Measurements from ENCODE around the gene ANGPTL7. TPM values are rescaled to one million over a fixed set of nuclear protein-coding genes. Genes with fewer than 3 reads are reported as not detected.

Gene ANGPTL7
- total and polyA plus RNA-seq, 10 of the 15 experiments (the other 5 are each of a cell fraction or from before 2014, with no cell fraction given), result 0.09 TPM; not detected in 9

- TF ChIP-seq PBX3 (IDR thresholded peaks at IDR 0.05; ENCODE audit: insufficient replicate concordance, low read depth, low read length) (no peak), EGR1 (IDR thresholded peaks at IDR 0.05; ENCODE audit: borderline replicate concordance in 1 of 2, low read depth in 2 of 2, low read length in 2 of 2) (no peak)
Observed at GRCh38 chr1:11238311-11238710, 49.2 kb downstream of the ANGPTL7 start (continued).

- Histone ChIP-seq H3K4me1 (ENCODE audit: control insufficient read depth, insufficient read depth, low read length) (peaks cover 3% of the 10 kb centered on the region; the same call in 1 of the 2 replicates), H3K36me3 (ENCODE audit: control insufficient read depth in 2 of 2, insufficient read depth in 2 of 2, low read length in 1 of 2) (peaks cover 16 to 29% of the 10 kb centered on the region in 2 experiments), H3K27me3 (replicated peaks in 1 of 2; ENCODE audit: control insufficient read depth in 2 of 2, insufficient read depth in 2 of 2, low read length in 1 of 2) (no peaks in the 10 kb centered on the region), H3K4me2 (ENCODE audit: control insufficient read depth, insufficient read depth) (no peak overlapping the region), H3K4me3 (no peak overlapping the region), H4K20me1 (ENCODE audit: control insufficient read depth, insufficient read depth) (no peaks in the 10 kb centered on the region; the same call in 1 of the 2 replicates), H3K79me2 (ENCODE audit: control insufficient read depth, insufficient read depth, low read length) (no peaks in the 10 kb centered on the region), H3K9ac (ENCODE audit: control insufficient read depth, insufficient read depth, low read length) (no peak overlapping the region), H3K27ac (ENCODE audit: control insufficient read depth, insufficient read depth) (no peak overlapping the region), H3K9me3 (replicated peaks; ENCODE audit: control insufficient read depth, insufficient read depth, low read length) (no peaks in the 10 kb centered on the region), H2AFZ (ENCODE audit: control insufficient read depth, low read depth, low read length) (no peak overlapping the region)
- no peak for ATAC-seq
- FAIRE-seq, result no peak
- WGBS (ENCODE audit: insufficient coverage, insufficient replicate concordance, low lambda C conversion rate, missing lambda C conversion rate), result 98% methylated on average over 3 of the region's 3 CpGs
- SMC1A ChIA-PET (ENCODE audit: uncharacterized antibody, unreplicated experiment), result interaction anchor here (0.9 to 1.9 kb wide), 3 partner anchors 208 to 399 kb away, joined by 3 to 7 read pairs (median 4); no protein-coding TSS in a partner anchor
- no TSS peak for BruUV-seq (replicated peaks)
- in situ Hi-C loops (cut with MboI) (no loop called here), intact Hi-C loops (cut with micrococcal nuclease; ENCODE audit: unreplicated experiment) (no loop called here)
- POLR2A ChIA-PET, result interaction anchor here (1.2 kb wide), 1 partner anchor 37 kb away, joined by 4 read pairs; no protein-coding TSS in a partner anchor
- DNase-seq (ENCODE audit: low read depth, low spot score), result no peak
- RAD21 ChIA-PET (ENCODE audit: unreplicated experiment), result interaction anchor here (2.1 kb wide), 1 partner anchor 398 kb away, joined by 6 read pairs; no protein-coding TSS in a partner anchor
- TF ChIP-seq POU2F2 (IDR thresholded peaks at IDR 0.05; ENCODE audit: borderline replicate concordance, low read depth, low read length) (no peak), NR2F1 (conservative IDR thresholded peaks at IDR 0.05) (no peak), CHD4 (IDR thresholded peaks at IDR 0.05) (no peak), ZNF24 (IDR thresholded peaks at IDR 0.05) (no peak), SIX5 (IDR thresholded peaks at IDR 0.05; ENCODE audit: low read depth, low read length, severe bottlenecking) (no peak), SREBF2 (IDR thresholded peaks at IDR 0.05; ENCODE audit: low read length) (no peak), ZNF207 (IDR thresholded peaks at IDR 0.05; ENCODE audit: borderline replicate concordance) (no peak), RUNX3 (IDR thresholded peaks at IDR 0.05; ENCODE audit: low read length) (no peak), MYC (IDR thresholded peaks at IDR 0.05; ENCODE audit: insufficient read depth, insufficient read length, insufficient replicate concordance, low read length, severe bottlenecking) (no peak), MXI1 (IDR thresholded peaks at IDR 0.05; ENCODE audit: low read depth, low read length) (no peak), NFIC (IDR thresholded peaks at IDR 0.05; ENCODE audit: low read depth, low read length) (no peak), TCF12 (IDR thresholded peaks at IDR 0.05; ENCODE audit: low read depth, low read length) (no peak), KDM1A (IDR thresholded peaks at IDR 0.05; ENCODE audit: borderline replicate concordance) (no peak), RCOR1 (conservative IDR thresholded peaks at IDR 0.05; ENCODE audit: low read depth, low read length) (no peak), CTCF (IDR thresholded peaks at IDR 0.05 in 2 of 3, conservative IDR thresholded peaks at IDR 0.05 in 1 of 3; ENCODE audit: control insufficient read depth in 2 of 3, extremely low read depth in 1 of 3, insufficient read depth in 1 of 3, low read depth in 3 of 3, low read length in 3 of 3) (no peak), NFYB (IDR thresholded peaks at IDR 0.05; ENCODE audit: insufficient read depth, low read depth, low read length) (no peak), IRF5 (IDR thresholded peaks at IDR 0.05; ENCODE audit: borderline replicate concordance) (no peak), HDAC6 (IDR thresholded peaks at IDR 0.05; ENCODE audit: unreplicated experiment) (no peak)
- CTCF ChIA-PET, result interaction anchor here (2.5 kb wide), 1 partner anchor 208 kb away, joined by 11 read pairs; no protein-coding TSS in a partner anchor
Observed at GRCh38 chr1:11245248-11245647, 56.1 kb downstream of the ANGPTL7 start.

All from GM12878 (cell line).